ENCODE data around the gene TMEM150B. TPM values are rescaled to one million over a fixed set of nuclear protein-coding genes. Genes with fewer than 3 reads are reported as not detected.

Gene TMEM150B
- total and polyA plus RNA-seq, 2 of the 13 experiments (the other 11 are each of a cell fraction or from before 2014, with no cell fraction given) = 1.3 to 1.8 TPM

DNA sequence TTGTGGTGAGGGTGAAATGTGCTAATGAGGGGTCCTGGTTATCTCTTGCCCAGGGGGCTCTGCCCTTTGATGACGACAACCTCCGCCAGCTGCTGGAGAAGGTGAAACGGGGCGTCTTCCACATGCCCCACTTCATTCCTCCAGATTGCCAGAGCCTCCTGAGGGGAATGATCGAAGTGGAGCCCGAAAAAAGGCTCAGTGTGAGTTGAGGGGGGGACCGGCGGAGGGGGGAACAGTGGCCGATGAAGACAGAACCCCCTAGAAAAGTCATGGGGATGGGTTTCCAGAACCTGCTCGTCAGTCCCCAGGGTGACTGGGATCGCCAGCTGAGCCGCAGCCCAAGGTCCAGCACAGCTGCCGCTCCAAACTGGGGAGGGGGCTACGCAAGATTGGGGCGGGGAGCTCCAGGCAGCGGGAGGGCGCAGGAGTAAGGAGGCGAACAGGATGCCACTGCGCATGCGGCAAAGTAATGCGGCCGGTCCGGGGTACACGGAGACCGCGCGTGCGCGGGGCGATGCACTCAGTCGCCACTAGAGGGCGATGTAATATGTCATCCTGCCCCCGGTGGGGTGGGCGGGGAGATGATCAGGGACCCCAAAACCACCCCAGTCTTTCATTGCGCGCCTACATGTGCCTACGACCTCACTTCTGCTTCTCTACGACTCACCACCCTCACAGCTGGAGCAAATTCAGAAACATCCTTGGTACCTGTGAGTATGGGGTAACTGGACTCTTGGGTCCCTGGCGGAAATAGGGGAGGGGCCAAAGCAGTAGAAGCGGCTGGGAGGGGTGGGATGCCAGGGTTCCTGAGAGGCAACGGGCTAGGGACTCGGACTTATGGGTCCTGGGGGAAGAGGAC lies 23.5 kb downstream of the TMEM150B start (continued):
- TF ChIP-seq MED13 (CRISPR knock-in tag; IDR thresholded peaks at IDR 0.05) = no peak
- peak; percentile 5; the same call in 1 of the 2 replicates for TF ChIP-seq TBX2 (CRISPR knock-in tag; IDR thresholded peaks at IDR 0.05; ENCODE audit: borderline replicate concordance)
- TF ChIP-seq, protein P1, sequence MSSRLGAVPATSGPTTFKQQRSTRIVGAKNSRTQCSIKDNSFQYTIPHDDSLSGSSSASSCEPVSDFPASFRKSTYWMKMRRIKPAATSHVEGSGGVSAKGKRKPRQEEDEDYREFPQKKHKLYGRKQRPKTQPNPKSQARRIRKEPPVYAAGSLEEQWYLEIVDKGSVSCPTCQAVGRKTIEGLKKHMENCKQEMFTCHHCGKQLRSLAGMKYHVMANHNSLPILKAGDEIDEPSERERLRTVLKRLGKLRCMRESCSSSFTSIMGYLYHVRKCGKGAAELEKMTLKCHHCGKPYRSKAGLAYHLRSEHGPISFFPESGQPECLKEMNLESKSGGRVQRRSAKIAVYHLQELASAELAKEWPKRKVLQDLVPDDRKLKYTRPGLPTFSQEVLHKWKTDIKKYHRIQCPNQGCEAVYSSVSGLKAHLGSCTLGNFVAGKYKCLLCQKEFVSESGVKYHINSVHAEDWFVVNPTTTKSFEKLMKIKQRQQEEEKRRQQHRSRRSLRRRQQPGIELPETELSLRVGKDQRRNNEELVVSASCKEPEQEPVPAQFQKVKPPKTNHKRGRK (CRISPR knock-in tag; IDR thresholded peaks at IDR 0.05) = no peak
- TF ChIP-seq ZNF891 (CRISPR knock-in tag; IDR thresholded peaks at IDR 0.05) = no peak
- no peak for TF ChIP-seq JUN (CRISPR knock-in tag; IDR thresholded peaks at IDR 0.05)
- TF ChIP-seq ZNF350 (CRISPR knock-in tag; IDR thresholded peaks at IDR 0.05; ENCODE audit: borderline replicate concordance, low read depth) = no peak
- no peak for TF ChIP-seq ZBTB3 (CRISPR knock-in tag; IDR thresholded peaks at IDR 0.05; ENCODE audit: borderline replicate concordance, low read depth)
- TF ChIP-seq SSRP1 (CRISPR knock-in tag; IDR thresholded peaks at IDR 0.05) = no peak
- TF ChIP-seq, protein P2, sequence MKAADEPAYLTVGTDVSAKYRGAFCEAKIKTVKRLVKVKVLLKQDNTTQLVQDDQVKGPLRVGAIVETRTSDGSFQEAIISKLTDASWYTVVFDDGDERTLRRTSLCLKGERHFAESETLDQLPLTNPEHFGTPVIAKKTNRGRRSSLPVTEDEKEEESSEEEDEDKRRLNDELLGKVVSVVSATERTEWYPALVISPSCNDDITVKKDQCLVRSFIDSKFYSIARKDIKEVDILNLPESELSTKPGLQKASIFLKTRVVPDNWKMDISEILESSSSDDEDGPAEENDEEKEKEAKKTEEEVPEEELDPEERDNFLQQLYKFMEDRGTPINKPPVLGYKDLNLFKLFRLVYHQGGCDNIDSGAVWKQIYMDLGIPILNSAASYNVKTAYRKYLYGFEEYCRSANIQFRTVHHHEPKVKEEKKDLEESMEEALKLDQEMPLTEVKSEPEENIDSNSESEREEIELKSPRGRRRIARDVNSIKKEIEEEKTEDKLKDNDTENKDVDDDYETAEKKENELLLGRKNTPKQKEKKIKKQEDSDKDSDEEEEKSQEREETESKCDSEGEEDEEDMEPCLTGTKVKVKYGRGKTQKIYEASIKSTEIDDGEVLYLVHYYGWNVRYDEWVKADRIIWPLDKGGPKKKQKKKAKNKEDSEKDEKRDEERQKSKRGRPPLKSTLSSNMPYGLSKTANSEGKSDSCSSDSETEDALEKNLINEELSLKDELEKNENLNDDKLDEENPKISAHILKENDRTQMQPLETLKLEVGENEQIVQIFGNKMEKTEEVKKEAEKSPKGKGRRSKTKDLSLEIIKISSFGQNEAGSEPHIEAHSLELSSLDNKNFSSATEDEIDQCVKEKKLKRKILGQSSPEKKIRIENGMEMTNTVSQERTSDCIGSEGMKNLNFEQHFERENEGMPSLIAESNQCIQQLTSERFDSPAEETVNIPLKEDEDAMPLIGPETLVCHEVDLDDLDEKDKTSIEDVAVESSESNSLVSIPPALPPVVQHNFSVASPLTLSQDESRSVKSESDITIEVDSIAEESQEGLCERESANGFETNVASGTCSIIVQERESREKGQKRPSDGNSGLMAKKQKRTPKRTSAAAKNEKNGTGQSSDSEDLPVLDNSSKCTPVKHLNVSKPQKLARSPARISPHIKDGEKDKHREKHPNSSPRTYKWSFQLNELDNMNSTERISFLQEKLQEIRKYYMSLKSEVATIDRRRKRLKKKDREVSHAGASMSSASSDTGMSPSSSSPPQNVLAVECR (CRISPR knock-in tag; IDR thresholded peaks at IDR 0.05; ENCODE audit: borderline replicate concordance) = no peak
- TF ChIP-seq, protein P3, sequence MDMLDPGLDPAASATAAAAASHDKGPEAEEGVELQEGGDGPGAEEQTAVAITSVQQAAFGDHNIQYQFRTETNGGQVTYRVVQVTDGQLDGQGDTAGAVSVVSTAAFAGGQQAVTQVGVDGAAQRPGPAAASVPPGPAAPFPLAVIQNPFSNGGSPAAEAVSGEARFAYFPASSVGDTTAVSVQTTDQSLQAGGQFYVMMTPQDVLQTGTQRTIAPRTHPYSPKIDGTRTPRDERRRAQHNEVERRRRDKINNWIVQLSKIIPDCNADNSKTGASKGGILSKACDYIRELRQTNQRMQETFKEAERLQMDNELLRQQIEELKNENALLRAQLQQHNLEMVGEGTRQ (IDR thresholded peaks at IDR 0.05; ENCODE audit: low read depth, low read length) = no peak
- TF ChIP-seq, protein P3 (CRISPR knock-in tag; IDR thresholded peaks at IDR 0.05; ENCODE audit: borderline replicate concordance) = no peak
- TF ChIP-seq ZFP1 (CRISPR knock-in tag; IDR thresholded peaks at IDR 0.05) = no peak
- TF ChIP-seq, protein P4, sequence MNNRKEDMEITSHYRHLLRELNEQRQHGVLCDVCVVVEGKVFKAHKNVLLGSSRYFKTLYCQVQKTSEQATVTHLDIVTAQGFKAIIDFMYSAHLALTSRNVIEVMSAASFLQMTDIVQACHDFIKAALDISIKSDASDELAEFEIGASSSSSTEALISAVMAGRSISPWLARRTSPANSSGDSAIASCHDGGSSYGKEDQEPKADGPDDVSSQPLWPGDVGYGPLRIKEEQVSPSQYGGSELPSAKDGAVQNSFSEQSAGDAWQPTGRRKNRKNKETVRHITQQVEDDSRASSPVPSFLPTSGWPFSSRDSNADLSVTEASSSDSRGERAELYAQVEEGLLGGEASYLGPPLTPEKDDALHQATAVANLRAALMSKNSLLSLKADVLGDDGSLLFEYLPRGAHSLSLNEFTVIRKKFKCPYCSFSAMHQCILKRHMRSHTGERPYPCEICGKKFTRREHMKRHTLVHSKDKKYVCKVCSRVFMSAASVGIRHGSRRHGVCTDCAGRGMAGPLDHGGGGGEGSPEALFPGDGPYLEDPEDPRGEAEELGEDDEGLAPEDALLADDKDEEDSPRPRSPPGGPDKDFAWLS (CRISPR knock-in tag; IDR thresholded peaks at IDR 0.05; ENCODE audit: borderline replicate concordance) = no peak
- no peak for TF ChIP-seq ZNF572 (CRISPR knock-in tag; IDR thresholded peaks at IDR 0.05)
- TF ChIP-seq ZSCAN30 (CRISPR knock-in tag; IDR thresholded peaks at IDR 0.05) = no peak
- no peak for TF ChIP-seq HNRNPK (IDR thresholded peaks at IDR 0.05; ENCODE audit: low read depth, low read length, poor library complexity, severe bottlenecking)
- TF ChIP-seq ZNF850 (CRISPR knock-in tag; conservative IDR thresholded peaks at IDR 0.05) = no peak
- TF ChIP-seq ZFP36L1 (CRISPR knock-in tag; IDR thresholded peaks at IDR 0.05) = no peak
- no peak for TF ChIP-seq POLR2AphosphoS2 (IDR thresholded peaks at IDR 0.05; ENCODE audit: low read depth, low read length)

Measured in HepG2 (cell line).